ENCODE data around the gene PTPN9.
"Not testable (repeated sequence)": the region's sequence is repeated elsewhere in the genome, so short reads cannot be mapped to it uniquely, and the experiment has no call there.

PTPN9 gene

DNA sequence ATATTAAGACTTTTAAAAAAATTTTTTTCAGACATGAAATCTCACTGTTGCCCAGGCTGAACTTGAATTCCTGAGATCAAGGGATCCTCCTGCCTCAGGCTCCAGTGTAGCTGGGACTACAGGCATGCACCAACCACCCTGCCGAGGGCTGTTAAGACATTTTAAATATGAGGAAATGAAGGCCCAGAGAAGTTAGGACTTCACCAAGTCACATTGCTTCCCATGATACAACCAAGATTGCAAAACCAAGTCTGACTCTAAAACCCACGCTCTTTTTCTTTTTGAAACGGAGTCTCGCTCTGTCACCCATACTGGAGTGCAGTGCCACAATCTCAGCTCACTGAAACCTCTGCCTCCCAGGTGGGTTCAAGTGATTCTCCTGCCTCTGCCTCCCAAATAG lies 28.0 kb downstream of the PTPN9 start:
- Histone ChIP-seq H3K27me3 (no peaks in the 10 kb centered on the region), H3K27ac (peak overlapping the region; percentile 60), H3K9me3 (no peaks in the 10 kb centered on the region), H3K4me1 (ENCODE audit: control insufficient read depth in 1 of 2, insufficient read depth in 1 of 2, low read depth in 1 of 2, low read length in 1 of 2) (peaks cover 14 to 23% of the 10 kb centered on the region in 2 experiments), H3K36me3 (no peaks in the 10 kb centered on the region), H3K4me3 (ENCODE audit: low read depth in 1 of 2, low read length in 1 of 2) (no peak overlapping the region)
- TF ChIP-seq, protein P1, sequence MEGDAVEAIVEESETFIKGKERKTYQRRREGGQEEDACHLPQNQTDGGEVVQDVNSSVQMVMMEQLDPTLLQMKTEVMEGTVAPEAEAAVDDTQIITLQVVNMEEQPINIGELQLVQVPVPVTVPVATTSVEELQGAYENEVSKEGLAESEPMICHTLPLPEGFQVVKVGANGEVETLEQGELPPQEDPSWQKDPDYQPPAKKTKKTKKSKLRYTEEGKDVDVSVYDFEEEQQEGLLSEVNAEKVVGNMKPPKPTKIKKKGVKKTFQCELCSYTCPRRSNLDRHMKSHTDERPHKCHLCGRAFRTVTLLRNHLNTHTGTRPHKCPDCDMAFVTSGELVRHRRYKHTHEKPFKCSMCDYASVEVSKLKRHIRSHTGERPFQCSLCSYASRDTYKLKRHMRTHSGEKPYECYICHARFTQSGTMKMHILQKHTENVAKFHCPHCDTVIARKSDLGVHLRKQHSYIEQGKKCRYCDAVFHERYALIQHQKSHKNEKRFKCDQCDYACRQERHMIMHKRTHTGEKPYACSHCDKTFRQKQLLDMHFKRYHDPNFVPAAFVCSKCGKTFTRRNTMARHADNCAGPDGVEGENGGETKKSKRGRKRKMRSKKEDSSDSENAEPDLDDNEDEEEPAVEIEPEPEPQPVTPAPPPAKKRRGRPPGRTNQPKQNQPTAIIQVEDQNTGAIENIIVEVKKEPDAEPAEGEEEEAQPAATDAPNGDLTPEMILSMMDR (IDR thresholded peaks at IDR 0.05): no peak

DNA sequence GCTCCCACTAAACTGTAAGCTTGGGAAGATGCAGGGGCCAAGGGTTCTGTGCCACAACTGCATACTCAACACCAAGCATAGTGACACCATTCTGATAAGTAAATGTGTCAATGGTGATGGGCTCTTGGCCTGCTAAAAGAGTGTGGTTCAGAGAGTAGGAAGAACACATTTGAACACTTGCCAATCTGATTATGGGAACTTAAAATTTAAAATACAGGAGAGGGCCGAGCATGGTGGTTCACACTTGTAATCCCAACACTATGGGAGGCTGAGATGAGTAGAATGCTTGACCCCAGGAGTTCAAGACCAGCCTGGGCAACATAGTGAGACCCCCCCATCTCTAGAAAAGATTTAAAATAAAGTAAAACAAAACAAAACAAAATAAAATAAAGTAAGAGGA lies 34.1 kb downstream of the PTPN9 start:
- Histone ChIP-seq H3K9me3 (no peaks in the 10 kb centered on the region), H3K4me3 (ENCODE audit: low read depth in 1 of 2, low read length in 1 of 2) (no peak overlapping the region), H3K27me3 (no peaks in the 10 kb centered on the region), H3K27ac (no peak overlapping the region), H3K4me1 (ENCODE audit: control insufficient read depth in 1 of 2, insufficient read depth in 1 of 2, low read depth in 1 of 2, low read length in 1 of 2) (no peaks in the 10 kb centered on the region), H3K36me3 (no peaks in the 10 kb centered on the region)
- TF ChIP-seq, protein P1 (IDR thresholded peaks at IDR 0.05): no peak

DNA sequence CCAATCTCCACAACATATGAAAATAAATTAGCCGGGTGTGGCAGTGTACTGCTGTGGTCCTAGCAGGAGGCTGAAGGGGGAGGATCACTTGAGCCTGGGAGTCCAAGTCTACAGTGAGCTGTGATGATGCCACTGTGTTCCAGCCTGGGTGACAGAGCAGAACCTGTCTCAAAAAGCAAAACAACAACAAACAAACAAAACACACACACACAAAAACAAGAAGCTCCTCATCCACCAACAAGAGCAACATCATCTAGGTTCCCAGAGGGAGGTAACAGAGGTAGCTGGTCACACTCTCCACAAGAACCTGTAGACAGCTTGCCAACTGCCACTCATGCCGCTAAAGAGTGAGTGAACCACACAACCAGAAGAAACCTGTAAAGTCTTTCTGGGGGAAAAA lies 34.8 kb downstream of the PTPN9 start:
- Histone ChIP-seq H3K27me3 (no peaks in the 10 kb centered on the region), H3K27ac (no peak overlapping the region), H3K4me1 (ENCODE audit: control insufficient read depth in 1 of 2, insufficient read depth in 1 of 2, low read depth in 1 of 2, low read length in 1 of 2) (no peaks in the 10 kb centered on the region), H3K4me3 (ENCODE audit: low read depth in 1 of 2, low read length in 1 of 2) (no peak overlapping the region), H3K36me3 (no peaks in the 10 kb centered on the region), H3K9me3 (no peaks in the 10 kb centered on the region)
- TF ChIP-seq, protein P1 (IDR thresholded peaks at IDR 0.05): no peak

DNA sequence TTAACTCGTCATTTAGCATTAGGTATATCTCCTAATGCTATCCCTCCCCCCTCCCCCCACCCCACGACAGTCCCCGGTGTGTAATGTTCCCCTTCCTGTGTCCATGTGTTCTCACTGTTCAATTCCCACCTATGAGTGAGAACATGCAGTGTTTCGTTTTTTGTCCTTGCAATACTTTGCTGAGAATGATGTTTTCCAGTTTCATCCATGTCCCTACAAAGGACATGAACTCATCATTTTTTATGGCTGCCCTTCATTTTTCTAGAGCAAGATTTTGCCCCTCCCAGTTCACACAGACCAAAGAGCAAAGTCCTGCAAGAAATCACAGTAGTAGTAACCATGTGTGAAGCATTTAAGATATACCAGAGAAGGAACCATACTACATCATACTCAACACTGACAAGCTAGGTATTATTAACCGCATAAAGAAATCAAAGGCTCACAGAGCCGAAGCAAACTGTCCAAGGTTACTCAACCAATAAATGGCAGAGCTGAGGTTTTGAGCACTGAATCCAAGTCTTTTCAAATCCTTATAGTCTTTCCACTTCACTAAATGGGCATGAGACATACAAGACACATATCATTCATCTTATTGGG lies 36.1 kb downstream of the PTPN9 start:
- H3K27ac ChIP-seq; H3K27me3 ChIP-seq; H3K4me3 ChIP-seq (ENCODE audit: low read depth in 1 of 2, low read length in 1 of 2); H3K4me1 ChIP-seq (ENCODE audit: control insufficient read depth in 1 of 2, insufficient read depth in 1 of 2, low read depth in 1 of 2, low read length in 1 of 2); H3K36me3 ChIP-seq; H3K9me3 ChIP-seq: not testable (repeated sequence)

DNA sequence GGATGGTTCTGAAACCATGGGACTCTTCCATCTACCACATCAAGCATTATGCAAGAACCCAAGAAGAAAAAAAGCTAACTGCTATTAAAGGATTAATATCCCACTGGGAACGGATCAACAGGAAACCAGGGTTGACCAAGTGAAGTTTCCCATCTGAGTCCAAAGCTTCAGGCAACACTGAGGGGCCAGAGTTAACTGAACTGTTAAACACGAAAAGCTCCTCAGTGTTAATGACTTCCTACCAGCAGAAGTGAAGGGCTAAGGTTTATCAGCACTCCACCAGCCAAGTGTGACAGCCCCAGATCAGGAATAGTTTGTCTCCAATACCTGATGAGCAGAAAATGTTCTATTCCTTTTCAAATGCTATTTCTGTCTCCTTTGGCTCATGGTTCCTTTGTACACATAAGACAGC lies 36.7 kb downstream of the PTPN9 start:
- no peaks in the 10 kb centered on the region for H3K27me3 ChIP-seq
- H3K4me3 ChIP-seq (ENCODE audit: low read depth in 1 of 2, low read length in 1 of 2): no peak overlapping the region
- TF ChIP-seq, protein P1 (IDR thresholded peaks at IDR 0.05): no peak

DNA sequence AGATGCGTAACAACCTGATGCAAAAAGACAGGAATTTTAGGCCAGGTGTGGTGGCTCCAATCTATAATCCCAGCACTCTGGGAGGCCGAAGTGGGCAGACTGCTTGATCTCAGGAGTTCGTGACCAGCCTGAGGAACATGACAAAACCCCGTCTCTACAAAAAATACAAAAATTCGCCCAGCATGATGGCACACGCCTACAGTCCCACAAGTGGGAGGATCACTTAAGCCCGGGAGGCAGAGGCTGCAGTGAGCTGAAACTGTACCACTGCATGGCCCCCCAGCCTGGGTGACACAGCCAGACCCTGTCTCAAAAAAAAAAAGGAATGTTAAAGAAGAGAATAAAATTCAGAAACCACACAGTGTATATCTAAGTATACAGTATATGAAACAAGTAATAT lies 40.7 kb downstream of the PTPN9 start:
- Histone ChIP-seq H3K27me3 (no peaks in the 10 kb centered on the region), H3K9me3 (no peaks in the 10 kb centered on the region), H3K27ac (no peak overlapping the region), H3K4me1 (ENCODE audit: control insufficient read depth in 1 of 2, insufficient read depth in 1 of 2, low read depth in 1 of 2, low read length in 1 of 2) (no peaks in the 10 kb centered on the region), H3K36me3 (no peaks in the 10 kb centered on the region), H3K4me3 (ENCODE audit: low read depth in 1 of 2, low read length in 1 of 2) (no peak overlapping the region)
- TF ChIP-seq, protein P1 (IDR thresholded peaks at IDR 0.05): no peak

More for the DNA sequence above, 36.7 kb downstream of the PTPN9 start:
- Histone ChIP-seq H3K4me1 (ENCODE audit: control insufficient read depth in 1 of 2, insufficient read depth in 1 of 2, low read depth in 1 of 2, low read length in 1 of 2) (no peaks in the 10 kb centered on the region), H3K9me3 (no peaks in the 10 kb centered on the region), H3K36me3 (no peaks in the 10 kb centered on the region), H3K27ac (no peak overlapping the region)
